ENCODE measurements around the gene PCNP.

The PCNP gene, protein sequence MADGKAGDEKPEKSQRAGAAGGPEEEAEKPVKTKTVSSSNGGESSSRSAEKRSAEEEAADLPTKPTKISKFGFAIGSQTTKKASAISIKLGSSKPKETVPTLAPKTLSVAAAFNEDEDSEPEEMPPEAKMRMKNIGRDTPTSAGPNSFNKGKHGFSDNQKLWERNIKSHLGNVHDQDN

DNA sequence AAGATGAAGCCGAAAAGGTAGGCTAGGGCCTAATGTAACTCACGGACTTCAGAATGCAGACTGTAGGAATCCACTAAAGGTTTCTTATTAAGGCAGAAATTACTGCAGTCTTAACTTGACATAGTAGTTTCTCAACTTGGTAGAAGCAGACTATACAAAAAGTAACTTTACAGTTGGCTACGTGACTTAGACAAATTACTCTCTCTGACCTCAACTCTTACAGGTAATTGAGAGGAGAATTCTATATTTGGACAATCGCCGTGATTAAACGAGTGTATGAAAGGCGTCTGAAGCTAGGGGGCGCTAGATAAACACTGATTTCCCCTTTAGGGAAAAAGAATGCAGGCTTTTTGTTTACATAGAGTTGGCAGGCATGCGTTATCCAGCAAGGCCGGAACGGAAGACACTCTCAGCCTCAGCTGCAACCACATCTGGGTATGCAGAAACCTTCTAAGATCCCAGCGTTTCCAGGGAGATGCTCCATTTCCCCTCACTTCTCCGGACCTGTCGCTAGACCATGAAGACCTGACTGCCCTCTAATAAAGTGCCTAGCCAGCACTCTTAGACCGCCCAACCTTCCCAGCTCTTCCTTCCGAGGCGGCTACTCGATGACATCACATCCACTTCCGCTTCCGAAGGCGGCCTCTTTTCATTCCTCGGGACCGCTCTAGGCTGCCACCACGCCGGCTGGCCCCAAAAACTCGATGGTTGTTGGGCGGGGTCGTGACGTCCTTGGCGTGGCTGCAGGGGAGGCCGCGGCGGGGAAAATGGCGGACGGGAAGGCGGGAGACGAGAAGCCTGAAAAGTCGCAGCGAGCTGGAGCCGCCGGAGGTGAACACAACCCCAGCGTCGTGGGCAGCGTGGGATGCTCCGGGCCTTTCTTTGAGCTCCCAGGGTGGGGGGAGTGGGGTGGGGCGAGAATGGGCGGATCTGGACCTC lies at the start of gene PCNP:
PCNP (plus strand) TSS at position 732 of the 939 bp plus-strand sequence; CDS start at position 768, 36 bp downstream.
- DNase-seq (ENCODE audit: low read depth) = peak; percentile 99
- H3K4me3 ChIP-seq (ENCODE audit: low read depth, low read length) = peak within 1 kb of the TSS; percentile 95
- TF ChIP-seq, protein P1, sequence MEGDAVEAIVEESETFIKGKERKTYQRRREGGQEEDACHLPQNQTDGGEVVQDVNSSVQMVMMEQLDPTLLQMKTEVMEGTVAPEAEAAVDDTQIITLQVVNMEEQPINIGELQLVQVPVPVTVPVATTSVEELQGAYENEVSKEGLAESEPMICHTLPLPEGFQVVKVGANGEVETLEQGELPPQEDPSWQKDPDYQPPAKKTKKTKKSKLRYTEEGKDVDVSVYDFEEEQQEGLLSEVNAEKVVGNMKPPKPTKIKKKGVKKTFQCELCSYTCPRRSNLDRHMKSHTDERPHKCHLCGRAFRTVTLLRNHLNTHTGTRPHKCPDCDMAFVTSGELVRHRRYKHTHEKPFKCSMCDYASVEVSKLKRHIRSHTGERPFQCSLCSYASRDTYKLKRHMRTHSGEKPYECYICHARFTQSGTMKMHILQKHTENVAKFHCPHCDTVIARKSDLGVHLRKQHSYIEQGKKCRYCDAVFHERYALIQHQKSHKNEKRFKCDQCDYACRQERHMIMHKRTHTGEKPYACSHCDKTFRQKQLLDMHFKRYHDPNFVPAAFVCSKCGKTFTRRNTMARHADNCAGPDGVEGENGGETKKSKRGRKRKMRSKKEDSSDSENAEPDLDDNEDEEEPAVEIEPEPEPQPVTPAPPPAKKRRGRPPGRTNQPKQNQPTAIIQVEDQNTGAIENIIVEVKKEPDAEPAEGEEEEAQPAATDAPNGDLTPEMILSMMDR (conservative IDR thresholded peaks at IDR 0.05; ENCODE audit: low read depth, low read length) = peak; percentile 79

DNA sequence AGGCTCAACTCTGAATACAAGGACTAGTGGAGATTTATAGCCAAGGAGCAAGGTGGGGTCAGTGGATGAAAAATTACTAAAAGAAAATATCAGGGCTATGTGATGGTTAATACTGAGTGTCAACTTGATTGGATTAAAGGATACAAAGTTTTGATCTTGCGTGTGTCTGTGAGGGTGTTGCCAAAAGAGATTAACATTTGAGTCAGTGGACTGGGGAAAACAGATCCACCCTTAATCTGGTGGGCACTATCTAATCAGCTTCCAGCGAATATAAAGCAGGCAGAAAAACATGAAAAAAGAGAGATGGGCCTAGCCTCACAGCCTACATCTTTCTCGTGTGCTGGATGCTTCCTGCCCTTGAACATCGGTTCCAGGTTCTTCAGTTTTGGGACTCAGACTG lies 46.5 kb upstream of the PCNP start:
- TF ChIP-seq, protein P1 (conservative IDR thresholded peaks at IDR 0.05; ENCODE audit: low read depth, low read length) = no peak
- no peak overlapping the region for H3K4me3 ChIP-seq (ENCODE audit: low read depth, low read length)
- no peak for DNase-seq (ENCODE audit: low read depth)

DNA sequence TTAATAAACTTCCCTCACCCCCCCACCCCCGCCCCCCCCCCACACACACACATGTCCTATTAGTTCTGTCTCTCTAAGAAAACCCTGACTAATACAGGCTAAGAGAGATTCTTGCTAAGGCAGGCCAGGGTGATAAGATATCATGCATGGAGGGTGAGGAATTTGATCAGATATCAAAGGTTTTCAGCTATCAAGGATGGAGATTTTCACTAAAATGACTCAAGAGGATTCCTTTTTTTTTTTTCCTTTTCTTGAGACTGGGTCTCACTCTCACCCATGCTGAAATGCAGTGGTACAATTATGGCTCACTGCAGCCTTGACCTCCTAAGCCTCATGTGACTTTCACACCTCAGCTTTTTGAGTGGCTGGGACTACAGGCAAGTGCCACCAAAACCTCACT lies 46.1 kb upstream of the PCNP start:
- TF ChIP-seq, protein P1 (conservative IDR thresholded peaks at IDR 0.05; ENCODE audit: low read depth, low read length) = no peak
- no peak overlapping the region for H3K4me3 ChIP-seq (ENCODE audit: low read depth, low read length)
- DNase-seq (ENCODE audit: low read depth) = no peak

DNA sequence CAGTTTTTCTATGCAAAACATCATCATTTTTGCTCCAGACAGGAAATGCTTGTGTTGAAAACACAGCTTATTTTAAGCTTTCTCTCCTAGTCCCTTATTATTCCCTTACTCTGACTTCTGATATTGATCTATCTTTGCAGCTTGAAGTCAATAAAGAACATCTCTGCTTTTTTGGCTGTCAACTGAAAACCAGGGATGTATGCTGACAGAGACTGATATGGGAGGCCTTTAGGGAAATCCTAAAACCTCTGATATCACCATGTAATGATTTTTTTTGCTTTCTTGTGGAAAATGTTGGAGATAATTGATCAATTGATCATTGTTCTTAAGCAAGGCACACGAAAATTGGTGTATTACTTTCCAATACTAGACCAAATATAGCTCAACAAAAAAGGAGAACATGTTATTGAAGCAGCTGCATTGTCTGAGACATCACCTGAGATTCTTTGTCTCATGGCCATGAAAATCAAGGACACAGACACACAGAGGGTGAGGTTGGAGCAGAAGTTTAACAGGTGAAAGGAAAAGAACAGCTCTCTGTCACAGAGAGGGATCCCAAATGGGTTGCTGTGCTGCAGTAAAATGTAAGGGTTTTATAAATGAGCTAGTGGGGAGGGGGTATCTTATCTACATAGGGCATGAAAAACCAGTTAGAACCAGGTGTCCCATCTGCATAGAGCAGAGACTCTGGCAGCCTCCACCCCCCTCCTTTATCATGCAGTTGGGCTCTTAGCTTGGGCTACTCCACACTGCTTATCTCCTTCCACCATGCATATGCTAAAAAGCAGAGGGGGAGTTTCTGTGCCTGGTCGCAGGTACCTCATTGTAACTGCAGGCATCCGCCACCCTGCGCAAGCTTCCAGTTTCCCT lies 43.9 kb upstream of the PCNP start:
- no peak for DNase-seq (ENCODE audit: low read depth)
- TF ChIP-seq, protein P1 (conservative IDR thresholded peaks at IDR 0.05; ENCODE audit: low read depth, low read length) = no peak
- H3K4me3 ChIP-seq (ENCODE audit: low read depth, low read length) = no peak overlapping the region

DNA sequence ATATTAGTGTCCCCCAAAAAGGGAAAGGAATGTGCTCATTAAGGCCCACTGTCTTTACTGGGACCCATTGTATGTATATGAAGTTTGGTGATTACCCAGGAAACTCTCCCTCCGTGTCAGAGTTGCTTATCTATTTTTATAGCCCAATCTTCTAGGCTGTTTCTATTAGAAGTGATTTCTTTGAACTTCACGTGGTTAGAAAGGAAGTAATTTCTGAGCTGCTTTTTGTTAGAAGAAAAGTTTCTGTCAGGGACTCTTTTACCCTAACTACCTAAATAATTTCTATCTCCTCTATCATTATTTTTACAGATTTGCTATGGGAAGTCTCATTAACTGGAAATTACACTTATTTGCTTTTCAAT lies 43.3 kb upstream of the PCNP start:
- no peak for DNase-seq (ENCODE audit: low read depth)
- no peak overlapping the region for H3K4me3 ChIP-seq (ENCODE audit: low read depth, low read length)
- TF ChIP-seq, protein P1 (conservative IDR thresholded peaks at IDR 0.05; ENCODE audit: low read depth, low read length) = no peak

DNA sequence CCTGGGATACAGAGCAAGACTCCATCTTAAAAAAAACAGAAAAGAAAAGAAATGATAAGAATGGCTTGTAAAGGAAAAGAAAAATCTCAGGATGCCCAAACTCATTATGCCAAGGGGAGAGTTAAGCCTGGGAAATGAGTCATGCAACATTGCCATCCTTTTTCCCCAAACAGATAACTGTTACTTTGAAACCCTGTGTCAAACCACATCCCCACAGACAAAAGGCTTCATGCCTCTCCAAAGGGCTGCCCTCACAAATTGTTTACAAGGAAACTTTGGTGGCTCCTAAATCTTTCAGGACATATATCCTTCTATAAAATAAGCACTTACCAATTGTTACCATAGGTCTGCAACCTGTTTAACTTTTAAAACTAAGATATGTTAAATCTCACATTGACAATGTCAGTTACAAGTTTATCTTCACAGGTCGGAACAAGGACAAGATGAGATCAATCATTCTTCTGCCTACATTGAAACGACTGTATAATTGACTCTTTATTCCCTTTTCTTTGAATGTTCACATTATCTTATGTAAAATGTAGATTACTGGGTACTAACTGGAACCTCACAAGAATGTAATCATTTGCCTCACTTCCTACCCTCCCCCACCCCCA lies 42.4 kb upstream of the PCNP start:
- no peak for DNase-seq (ENCODE audit: low read depth)
- H3K4me3 ChIP-seq (ENCODE audit: low read depth, low read length) = no peak overlapping the region
- TF ChIP-seq, protein P1 (conservative IDR thresholded peaks at IDR 0.05; ENCODE audit: low read depth, low read length) = no peak

Data from choroid plexus epithelial cell (primary cell).